GM19240 (cell line): ENCODE data around the gene RPS6KA2.
"Not testable (repeated sequence)": the region's sequence is repeated elsewhere in the genome, so short reads cannot be mapped to it uniquely, and the experiment has no call there.

Experiments
- DNase-seq: peaks from one replicate; pipeline ENCODE4 v3.0.0; 2011; ENCODE audit warnings: low spot score; ENCODE audit not compliant: insufficient read length

RPS6KA2 gene

DNA sequence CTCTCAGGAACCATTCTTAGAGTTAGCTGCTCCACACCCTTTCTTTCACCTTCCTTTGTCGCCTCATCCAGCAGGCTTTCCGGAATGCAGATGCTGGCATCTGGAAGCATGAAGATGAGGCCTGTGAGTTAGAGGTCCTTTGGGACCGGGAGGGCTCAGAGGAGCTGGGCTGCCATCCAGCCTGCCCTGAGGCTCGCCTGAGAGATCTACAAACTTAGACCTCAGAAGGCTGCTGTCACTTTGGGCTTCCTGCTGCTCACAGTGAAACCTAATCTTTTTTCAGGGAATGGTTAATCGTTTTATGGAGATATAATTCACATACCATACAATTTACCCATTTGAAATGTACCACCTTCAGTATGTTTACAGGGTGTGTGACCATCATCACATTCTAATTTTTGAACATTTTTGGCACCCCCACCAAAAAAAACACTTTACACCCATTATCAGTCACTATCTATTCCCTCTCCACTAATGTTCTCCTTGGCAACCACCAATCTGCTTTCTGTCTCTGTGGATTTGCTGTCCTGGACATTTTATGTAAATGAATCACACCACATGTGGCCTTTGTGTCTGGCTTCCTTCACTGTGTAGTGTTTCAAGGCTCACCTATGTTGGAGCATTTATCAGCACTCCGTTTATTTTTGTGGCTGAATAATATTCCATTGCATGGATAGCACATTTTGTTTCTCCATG is 224.3 kb downstream of the RPS6KA2 start:
- DNase-seq = no peak

GRCh38 chr6:166400649-166401250 is 226.3 kb downstream of the RPS6KA2 start:
- DNase-seq = peak; percentile 74

DNA sequence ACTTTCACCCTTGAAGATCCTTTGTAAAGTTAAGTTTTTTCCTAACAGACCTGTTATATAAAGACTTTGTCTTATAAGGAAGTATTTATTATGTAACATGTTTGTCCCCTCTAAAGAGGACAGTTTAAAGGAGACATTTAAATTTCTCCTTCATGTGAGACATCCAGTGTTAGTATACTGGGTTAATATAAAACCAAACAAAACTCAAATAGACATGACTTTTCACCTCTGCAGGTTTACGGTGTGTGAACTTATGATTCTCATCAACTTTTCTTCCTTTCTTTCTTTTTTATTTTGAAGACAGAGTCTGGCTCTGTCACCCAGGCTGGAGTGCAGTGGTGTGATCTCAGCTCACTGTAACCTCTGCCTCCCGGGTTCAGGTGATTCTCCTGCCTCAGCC is 226.9 kb downstream of the RPS6KA2 start:
- DNase-seq = no peak

DNA sequence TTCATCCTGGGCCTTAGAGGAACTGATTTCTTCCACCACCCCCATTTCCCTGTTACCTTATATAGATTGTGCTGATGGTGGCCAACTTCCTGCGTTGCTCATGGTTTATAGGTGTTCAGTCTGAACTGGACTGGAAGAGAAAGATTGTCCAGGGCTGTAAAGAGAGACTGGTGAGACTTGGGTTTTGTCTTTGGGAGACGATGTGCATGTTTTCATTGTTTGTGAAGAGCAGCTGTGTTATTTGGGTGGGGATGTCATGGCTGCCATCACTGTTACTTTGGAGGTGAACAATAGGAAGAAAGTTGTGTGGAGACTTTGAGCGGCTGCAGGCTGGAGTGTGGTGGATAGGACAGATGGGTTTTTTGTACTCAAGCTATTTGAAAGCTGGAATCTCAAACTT is 228.7 kb downstream of the RPS6KA2 start:
- no peak for DNase-seq

GRCh38 chr6:166397849-166398248 is 229.2 kb downstream of the RPS6KA2 start:
- DNase-seq = no peak

- DNase-seq = no peak
These were observed 231.3 kb downstream of the RPS6KA2 start for GRCh38 chr6:166395778-166396177.

DNA sequence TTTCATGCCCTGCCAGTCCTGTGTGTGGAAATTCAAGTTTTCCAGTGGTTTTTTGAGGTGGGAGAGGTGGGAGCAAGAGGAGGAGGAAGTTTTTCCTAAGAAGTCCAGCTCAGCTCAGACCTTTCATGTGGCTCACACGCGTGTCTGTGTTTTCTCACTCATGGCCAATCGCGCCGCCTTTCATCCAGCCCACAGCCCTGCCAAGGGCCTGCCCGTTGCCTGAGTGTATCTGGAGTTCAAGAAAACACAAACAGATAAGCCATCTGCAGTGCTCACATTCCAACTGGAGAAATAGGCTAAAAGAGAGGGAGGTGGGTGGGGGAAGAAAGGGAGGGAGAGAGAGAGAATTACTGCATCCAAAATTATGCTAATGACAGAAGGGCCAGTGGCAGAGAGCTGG is 231.7 kb downstream of the RPS6KA2 start:
- no peak for DNase-seq

- DNase-seq = no peak
These were observed 232.8 kb downstream of the RPS6KA2 start for GRCh38 chr6:166394036-166394892.

GRCh38 chr6:166393535-166393823 is 233.6 kb downstream of the RPS6KA2 start:
- no peak for DNase-seq

GRCh38 chr6:166392755-166393534 is 234.1 kb downstream of the RPS6KA2 start:
- DNase-seq = not testable (repeated sequence)

DNA sequence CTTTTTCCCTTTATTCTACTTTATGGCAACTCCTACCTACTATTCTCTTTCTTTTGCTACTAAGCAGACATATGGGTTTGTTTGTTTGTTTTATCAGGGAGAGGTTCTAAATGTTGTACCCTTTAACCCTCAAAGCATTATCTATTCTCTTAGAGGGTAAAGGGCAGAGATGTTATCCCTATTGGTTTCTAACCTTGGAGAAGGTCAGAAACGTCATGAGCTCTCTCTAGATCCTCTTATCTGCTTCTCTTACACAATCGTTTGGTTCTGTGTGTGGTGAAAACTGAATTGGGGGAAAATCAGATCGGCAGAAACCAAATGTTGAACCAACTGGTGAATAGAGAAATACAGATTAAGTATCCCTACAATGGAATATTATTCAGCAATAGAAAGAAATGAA is 237.9 kb downstream of the RPS6KA2 start:
- DNase-seq = no peak

DNA sequence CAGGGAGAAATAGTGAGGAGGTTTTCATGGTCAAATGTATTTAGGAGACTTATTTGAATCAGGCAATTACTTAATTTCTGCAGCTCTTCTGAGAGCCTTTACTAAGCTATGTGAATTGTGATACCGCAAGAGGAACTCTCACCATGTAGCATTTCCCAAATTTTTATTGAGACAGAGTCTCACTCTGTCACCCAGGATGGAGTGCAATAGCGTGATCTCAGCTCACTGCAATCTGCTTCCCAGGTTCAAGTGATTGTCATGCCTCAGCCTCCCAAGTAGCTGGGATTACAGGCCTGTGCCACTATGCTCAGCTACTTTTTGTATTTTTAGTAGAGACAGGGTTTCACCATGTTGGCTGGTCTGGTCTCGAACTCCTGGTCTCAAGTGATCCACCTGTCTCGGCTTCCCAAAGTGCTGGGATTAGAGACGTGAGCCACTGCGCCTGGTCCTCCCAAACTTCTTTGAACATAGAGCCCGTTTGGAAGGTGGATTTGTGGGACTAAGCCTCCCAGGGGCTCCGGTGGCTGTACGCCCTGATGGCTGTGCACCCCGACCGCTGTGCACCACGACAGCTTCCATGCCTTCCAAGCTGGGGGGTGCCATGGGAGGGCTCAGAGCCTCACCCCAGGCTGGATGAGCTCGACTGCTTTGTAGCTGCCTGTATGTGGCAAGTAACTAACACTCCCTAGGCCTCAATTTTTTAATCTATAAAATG is 238.6 kb downstream of the RPS6KA2 start:
- no peak for DNase-seq

DNA sequence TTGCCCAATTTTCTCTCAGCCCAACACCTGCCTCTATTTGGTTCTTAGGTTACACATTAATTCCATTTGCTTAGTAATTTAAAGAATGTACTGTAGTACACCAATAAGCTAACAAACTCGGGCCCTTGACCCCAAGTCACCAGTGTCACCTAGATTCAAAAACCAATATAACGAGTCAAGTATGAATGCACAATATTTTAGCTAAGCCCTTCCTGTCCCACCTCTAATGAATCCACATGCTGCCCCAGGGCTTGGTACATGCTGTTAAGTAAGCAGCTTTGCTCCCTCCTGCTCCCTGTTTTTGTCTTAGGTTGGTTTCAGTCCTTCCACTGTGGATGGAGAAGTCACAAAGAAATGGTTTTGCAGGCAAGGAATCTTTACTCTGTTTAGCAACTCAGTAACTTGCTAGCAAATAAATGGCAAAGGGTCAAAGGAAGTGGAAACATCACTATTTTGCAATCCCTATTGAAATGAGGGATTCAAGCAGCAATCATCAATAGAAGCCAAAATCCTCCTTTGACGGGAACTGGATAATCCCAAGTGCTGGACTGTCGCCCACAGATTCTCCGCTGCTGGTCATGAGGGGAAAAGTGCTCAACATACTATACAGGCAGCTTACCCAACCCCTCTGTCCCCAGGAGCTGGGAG is 239.3 kb downstream of the RPS6KA2 start:
- DNase-seq = no peak

GRCh38 chr6:166387098-166387497 is 240.0 kb downstream of the RPS6KA2 start:
- not testable (repeated sequence) for DNase-seq

DNA sequence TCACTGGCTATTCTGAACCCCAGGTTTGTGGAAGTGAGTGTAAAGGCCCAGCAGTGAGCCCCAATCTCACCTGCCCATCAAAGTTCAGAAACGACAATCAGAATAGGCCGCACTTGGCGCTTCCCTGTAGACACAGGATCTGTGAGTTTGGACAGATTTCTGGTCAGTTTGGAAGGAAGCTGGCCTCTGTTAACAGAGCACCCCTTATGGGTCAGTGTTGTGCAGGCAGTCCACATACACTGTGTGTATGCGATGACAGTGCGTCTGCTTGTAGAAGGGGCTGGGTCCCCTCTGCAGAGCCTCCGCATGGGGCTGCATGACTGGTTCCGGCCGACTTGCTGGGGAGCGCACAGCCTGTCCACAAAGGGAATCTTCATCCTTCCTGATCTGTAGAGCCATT is 240.9 kb downstream of the RPS6KA2 start:
- DNase-seq = no peak

GRCh38 chr6:166383802-166384363 is 243.2 kb downstream of the RPS6KA2 start:
- DNase-seq = not testable (repeated sequence)

DNA sequence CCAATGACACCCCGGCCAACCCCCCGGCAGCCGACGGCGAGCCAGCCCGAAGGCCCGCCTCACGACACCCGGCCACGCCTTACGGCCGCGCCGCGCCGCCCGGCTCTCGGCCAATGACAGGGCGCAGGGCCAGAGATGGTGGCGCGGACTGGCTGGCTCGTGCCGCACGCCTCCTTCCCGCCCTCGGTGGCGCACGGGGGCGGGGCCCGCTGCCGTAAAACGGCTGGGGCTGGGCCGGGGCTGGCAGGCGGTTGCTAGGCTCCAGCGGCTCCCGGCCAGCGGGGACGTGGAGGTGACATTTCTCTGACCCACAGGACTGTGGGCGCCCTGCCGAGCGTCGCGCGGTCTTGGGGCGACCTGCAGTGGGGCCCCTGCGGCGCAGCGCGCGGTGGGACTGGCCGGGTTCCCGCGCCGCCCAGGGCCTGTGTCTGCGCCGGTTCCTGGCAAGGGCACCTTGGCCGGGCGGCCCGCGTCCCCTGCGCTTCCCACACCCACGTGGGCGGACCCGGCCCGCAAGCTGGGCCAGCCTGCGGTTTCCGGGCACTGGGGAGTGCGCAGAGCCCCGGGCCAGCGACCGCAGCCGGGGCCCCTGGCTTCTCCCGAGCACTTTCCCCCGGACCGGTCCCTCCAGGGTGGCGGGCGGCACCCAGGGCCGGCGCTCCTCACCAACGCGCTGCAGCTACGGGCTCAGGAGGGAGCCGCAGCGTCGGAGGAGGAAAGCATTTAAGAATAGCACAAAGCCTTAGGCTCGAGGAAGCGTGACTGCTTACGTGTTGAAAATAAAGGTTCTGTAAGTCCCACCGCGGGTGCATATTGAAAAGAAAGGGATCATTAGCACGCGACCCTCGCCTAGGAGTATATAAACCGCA is 243.9 kb downstream of the RPS6KA2 start, which contains the start of gene MPC1:
Gene MPC1, minus strand, starts transcription at position 8 of the 869 bp plus-strand sequence. CDS start 64 bp downstream, outside the sequence.
- peak; percentile 92 for DNase-seq

DNA sequence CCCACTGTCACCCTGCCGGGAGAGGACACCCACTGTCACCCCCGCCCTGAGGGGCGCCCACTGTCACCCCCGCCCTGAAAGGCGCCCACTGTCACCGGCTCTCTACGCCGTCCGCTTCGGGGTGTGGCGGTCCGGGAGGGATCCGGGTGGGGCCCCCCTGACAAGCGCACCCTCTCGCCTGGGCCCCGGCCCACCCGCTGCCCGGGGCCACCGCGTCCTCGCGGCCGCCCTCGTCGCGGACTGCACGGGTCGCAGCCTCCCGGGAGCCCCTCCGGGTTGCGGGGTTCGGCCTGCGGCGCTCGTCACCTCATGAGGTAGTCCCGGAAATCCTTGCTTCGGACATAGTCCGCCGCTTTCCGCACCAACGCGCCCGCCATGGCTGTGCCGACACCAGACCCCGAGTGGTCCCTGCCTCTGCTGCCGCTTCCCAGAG is 244.5 kb downstream of the RPS6KA2 start:
- no peak for DNase-seq
